ENCODE measurements around the gene CNGB1.

DNA sequence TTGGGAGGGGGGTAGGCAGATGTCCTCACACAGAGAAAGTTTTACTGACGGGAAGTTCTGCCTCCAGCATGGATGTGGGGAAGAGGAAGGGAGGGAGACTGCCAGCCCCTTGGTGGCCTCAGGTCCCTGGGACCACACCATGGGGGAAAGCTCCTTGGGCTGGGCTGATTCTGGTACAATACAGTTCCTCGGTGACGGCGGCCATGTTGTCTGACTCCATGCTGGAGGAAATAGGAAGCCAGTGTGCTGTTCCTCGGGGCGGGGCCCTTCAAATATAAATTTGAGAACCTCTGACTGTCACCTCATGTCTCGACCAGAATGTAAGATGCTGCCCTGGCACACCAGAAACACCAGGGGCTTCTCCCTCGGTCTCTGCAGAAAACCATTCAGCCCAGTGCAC, 66.8 kb downstream of the CNGB1 start:
- TF ChIP-seq, protein P1, sequence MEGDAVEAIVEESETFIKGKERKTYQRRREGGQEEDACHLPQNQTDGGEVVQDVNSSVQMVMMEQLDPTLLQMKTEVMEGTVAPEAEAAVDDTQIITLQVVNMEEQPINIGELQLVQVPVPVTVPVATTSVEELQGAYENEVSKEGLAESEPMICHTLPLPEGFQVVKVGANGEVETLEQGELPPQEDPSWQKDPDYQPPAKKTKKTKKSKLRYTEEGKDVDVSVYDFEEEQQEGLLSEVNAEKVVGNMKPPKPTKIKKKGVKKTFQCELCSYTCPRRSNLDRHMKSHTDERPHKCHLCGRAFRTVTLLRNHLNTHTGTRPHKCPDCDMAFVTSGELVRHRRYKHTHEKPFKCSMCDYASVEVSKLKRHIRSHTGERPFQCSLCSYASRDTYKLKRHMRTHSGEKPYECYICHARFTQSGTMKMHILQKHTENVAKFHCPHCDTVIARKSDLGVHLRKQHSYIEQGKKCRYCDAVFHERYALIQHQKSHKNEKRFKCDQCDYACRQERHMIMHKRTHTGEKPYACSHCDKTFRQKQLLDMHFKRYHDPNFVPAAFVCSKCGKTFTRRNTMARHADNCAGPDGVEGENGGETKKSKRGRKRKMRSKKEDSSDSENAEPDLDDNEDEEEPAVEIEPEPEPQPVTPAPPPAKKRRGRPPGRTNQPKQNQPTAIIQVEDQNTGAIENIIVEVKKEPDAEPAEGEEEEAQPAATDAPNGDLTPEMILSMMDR (optimal IDR thresholded peaks at IDR 0.05 in 1 of 3, IDR thresholded peaks at IDR 0.05 in 1 of 3, conservative IDR thresholded peaks at IDR 0.05 in 1 of 3; ENCODE audit: extremely low read depth in 1 of 3, insufficient read depth in 2 of 3, low read length in 3 of 3), result no peak
- no peak for TF ChIP-seq EZH2 (IDR thresholded peaks at IDR 0.05; ENCODE audit: low read length)

All from keratinocyte (primary cell).